NB4 (cell line): ENCODE data around the gene FAM81A.

Experiments
- POLR2A ChIP-seq: IDR thresholded peaks from 2 replicates; pipeline ENCODE4 v1.6.1; 2011; ENCODE audit warnings: mild to moderate bottlenecking; ENCODE audit not compliant: insufficient read length; ENCODE audit errors: extremely low read depth
- TF ChIP-seq, protein P1 (sequence below): IDR thresholded peaks from one replicate; pipeline ENCODE4 v1.5.1; 2012; ENCODE audit warnings: low read depth, low read length

GRCh38 chr15:59538494-59538893 is 100.5 kb downstream of the FAM81A start:
- no peak for TF ChIP-seq POLR2A
- TF ChIP-seq, protein P1, sequence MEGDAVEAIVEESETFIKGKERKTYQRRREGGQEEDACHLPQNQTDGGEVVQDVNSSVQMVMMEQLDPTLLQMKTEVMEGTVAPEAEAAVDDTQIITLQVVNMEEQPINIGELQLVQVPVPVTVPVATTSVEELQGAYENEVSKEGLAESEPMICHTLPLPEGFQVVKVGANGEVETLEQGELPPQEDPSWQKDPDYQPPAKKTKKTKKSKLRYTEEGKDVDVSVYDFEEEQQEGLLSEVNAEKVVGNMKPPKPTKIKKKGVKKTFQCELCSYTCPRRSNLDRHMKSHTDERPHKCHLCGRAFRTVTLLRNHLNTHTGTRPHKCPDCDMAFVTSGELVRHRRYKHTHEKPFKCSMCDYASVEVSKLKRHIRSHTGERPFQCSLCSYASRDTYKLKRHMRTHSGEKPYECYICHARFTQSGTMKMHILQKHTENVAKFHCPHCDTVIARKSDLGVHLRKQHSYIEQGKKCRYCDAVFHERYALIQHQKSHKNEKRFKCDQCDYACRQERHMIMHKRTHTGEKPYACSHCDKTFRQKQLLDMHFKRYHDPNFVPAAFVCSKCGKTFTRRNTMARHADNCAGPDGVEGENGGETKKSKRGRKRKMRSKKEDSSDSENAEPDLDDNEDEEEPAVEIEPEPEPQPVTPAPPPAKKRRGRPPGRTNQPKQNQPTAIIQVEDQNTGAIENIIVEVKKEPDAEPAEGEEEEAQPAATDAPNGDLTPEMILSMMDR: no peak
